Medulla oblongata (tissue), 1 donor: ENCODE measurements around the gene ETFB.

ENCODE experiments used
- DNase-seq: peaks from one replicate; pipeline ENCODE4 v3.0.0-alpha.2; 2015; ENCODE audit errors: extremely low spot score

Gene ETFB

DNA sequence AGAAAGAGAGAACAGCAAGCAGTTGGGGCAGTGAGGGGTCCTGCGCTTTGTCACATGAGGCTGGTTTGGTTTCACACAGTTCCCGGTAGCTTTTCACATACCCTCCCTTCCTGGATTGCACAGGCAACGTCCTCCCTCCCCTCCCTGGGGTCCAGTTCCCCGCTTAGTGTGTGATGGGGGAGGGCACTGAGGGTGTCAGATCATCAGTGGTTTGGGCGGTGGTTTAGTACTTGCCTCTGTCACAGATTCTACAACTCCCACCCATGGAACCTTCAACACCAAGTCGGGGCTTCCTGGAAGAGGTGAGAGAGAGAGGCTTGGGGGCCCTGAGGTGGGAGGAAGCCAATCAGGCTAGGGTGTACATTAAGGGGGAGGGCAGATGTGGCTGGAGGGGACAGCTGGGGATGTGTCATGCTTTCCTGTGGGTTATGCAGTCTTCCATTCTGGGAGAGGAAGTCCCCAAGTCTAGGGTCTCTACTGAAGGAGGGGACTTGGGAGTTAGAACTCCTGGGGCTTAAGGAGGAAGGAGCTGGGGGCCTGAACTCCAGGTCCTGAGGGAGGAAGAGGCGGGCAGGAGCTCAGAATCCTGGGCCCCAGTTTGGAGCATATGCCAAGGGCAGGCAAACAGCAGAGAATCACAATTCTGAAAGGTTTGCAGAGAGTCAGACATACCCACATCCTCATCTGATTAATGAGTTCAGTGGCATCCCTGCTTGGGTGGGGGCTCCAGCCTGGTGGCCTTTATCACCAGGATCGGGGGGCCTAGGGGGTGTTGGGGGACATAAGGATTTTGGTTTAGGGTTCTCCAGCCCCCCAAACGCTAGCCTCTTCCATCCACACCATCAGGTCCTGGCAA, 6.7 kb upstream of the ETFB start, which contains the start of gene NKG7:
Gene NKG7, minus strand, starts transcription at position 6 of the 856 bp plus-strand sequence. CDS start 119 bp downstream, outside the sequence.
- DNase-seq = no peak

DNA sequence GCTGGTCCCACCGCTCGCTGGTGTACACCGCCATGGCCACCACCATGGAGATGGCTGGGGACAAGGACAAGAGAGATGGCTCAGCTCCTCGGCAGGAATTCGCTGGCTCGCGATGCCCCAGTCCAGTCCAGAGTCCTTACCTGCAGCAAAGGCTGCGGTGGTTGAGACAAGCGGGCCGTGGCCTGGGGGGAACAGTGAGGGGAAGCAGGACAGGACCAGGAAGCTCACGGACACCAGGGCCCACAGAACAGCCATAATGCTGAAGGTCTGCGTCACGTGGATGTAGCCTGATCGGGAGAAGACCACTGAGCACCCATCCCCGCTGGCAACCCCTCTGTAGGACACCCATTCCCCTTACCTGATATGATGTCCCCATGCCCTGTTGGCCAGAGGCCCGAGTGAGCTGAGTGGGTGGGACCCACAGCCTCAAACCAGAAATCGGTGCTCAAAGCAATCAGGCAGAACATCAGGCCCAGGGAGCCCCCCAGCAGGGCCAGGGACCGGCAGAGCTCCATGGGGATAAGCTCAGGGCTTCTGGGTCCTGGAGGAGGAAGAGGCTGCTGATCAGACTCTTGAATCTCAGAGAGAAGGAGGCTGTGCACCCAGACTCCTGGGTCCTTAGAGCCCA, 5.9 kb upstream of the ETFB start:
- DNase-seq = no peak

DNA sequence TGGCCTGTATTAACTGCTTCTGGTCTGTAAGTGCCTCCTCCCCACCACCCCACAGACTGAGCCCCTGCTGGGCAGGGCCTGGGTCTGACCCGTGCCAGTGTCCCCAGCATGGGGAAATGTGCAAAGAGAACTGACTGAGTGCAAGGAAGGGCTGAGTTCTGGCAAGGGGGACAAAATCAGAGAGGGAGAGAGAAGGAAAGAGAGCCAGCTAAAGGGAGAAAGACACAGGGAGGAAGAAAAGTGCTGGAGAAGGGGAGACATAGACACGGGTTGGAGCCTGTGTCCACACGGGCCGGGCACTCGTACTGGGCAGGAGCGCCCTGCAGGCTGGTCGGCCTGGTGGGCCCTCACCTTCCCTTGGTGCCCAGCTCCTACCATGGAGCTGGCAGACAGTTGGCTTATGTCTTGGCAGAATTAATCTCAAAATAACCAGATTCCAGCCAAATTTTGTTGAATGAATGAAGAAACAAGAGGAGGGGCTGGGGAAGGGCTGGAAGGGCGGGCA, 5.0 kb upstream of the ETFB start:
- DNase-seq = no peak

DNA sequence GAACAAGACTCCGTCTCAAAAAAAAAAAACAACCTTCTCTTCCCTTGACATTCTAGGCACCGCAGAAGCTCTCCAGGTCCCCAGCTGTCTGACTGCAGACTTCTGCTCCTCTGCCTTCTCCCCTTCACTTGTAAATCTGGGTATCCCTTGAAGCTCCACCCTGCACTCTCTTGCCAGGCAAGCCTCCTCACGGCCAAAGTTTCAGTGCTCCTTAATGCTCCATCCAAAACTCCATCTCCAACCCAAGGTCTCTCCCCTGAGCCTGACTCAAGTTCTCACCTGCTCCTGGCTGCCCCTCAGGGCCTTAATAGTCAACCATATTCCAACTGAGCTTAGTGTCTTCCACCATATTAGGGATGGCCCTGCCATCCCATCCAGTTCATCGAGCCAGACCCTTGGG, 4.0 kb upstream of the ETFB start:
- no peak for DNase-seq

DNA sequence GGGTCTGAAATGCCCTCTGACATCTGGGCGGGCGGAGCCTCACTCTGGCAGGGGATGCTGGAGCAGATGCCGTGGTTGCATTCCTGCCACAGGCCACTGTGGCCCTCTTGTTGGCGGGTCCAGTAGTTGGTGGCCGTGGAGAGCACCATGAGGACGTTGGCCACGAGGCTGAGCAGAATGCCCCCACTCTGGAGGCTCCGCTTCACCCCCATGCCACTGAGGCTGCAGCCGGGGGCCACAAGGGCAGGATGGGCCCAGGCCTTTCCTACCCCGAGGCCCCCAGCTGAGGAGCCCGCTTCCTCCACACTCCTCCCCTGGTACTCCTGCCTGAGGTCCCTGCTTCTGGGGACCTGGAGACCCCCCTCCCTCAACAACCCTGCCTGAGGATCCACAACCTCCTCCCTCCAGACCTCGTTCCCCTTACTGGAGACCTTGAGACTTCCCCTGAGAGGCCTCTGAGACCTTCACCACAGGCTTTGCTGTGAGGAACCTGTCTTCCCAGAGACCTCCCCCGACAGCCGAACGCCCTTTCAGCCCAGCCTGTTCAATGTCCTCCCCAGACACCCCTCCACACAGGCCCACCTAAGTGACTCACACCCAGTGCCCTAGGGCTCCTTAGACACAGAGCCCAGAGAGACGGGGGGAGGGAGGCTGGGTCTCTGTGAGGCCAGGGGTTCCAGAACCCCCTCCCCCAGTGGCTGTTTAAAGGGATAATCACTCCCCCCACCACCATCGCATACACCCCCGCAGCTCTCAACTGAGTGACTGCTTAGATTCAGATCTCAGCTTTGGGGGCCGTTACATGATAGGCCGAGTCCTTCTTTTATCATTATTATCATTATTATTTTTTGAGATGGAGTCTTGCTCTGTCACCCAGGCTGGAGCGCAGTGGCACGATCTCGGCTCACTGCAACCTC, 2.4 kb upstream of the ETFB start, which contains the start of gene CLDND2:
Gene CLDND2, minus strand, starts transcription at position 638 of the 917 bp plus-strand sequence. Its CDS starts 426 bp downstream, at position 212.
- no peak for DNase-seq

DNA sequence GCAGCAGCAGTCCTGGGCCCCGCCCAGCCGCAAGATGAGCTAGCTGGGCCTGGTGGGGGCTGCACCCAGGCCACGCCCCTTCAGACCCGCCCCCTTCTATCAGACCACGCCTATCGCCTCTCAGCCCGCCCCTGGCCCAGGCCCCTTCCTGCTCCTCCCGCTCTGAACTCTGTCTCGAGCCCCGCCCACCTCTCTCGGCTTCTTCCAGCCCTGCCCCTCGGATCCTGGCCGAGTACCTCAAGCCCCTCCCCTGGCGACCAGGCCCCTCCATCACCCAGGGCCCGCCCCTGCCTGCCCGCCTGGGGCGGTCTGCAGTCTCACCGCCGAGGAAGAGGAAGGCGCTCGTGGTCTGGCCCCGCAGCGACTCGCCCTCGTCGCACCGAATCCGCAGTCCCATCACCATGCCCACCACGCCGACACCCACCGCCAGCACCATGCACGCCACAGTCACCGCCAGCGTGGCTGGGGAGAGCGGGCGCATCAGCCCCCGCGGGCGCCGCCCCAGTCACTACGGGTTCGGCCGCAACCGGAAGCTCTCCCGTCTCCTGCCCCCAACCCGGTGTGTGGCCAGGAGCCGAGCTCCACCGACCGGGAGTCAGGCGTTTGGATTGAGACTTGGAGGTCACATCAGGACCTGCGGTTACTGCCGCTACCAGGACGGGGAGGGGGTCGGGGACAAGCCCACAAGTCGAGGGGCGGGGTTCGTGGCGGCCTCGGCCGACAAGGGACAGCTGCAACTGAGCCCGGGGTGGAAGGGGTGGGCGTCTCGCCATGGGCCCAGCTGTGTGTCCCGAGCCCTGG, 1.6 kb upstream of the ETFB start:
- DNase-seq = peak; percentile 99

DNA sequence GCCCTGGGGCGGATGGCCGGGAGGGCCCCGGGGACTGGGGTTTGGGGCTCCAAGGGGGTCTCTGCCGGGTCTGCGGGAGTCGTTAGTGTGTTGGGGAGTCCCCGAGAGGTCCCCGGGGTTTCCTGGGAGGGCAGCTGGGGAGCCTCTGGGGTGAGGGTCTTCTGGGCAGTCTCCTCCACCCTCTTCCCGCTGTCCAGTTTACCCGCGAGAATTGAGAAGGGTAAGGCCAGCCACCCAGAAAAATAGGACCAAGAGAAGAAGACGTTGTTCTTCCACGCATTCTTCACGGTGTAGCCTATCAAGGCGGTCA, 1.0 kb upstream of the ETFB start:
- DNase-seq = no peak

DNA sequence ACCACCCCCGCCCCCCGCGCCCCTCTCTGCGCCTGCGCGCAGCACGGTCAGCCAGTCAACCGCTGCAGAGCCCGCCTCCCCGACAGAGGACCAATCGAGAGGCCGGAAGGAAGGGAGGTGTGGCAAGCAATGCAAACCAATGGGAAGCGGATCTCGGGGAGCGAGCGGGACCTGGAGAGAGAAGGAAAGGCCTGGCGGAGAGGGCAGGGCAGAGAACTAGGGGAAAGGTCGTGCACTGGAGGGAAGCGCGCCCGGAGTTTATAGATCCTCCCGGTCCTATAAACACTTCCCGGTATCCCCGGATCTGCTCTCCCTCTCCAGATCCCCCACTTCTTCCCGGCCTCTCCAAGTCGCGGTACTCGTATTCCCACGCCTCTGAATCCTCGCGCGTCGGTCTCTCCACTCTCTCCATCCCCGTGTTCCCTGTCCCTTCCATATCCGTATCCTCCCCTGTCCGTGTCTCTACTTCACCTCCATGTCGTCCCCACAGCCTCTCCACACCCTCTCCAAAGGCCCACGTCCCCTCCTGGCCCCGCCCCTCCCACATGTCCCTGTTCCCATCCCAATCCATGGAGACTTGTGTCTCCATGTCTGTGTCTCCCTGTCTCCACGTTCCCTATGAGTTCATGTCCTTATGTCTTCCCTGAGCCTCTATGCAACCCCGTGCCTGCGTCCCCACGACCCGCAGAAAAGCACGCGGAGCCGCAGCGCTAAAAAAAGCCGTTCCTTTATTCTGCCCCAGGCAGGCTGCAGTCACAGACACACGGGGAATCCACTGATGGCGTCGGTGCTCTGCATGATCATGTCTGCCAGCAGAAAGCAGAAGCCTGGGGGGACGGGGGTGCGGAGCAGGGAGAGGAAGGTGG, 434 bp upstream of the ETFB start:
- DNase-seq = peak; percentile 99

DNA sequence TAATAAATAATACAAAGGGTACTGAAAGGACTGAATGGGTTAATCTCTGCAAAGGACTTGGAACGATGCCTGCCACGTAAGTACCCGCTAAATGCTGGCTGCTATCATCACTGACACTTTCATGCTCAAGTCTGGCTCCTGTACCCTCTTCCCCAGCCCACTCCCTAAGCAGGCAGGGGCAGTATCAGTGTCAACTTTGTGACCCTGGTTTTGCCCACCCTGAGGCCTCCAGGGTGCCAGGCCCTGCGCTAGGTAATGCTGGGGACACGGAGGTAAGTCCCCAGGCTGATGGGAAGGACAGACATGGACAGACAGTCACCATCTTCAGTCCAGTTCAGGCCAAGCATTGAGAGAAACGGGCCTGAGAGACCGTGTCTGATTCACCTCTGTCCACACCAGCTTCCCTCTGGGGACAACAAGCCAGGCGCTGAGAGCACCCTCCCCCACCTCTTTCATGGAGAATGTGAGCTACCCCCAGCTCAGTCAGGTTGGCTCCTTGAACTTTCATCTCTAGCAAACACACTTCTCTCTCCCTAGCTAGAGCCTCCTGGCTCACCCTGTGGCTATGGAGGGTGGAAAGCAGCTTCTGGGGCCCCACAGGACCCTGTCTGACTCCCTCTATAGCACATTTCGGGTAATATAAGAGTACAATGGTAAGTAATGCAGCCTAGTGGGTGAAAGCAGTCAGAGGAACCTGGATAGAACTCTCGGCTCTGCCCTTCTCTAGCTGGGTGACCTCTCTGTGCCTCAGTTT, 800 bp downstream of the ETFB start:
- peak; percentile 49 for DNase-seq

DNA sequence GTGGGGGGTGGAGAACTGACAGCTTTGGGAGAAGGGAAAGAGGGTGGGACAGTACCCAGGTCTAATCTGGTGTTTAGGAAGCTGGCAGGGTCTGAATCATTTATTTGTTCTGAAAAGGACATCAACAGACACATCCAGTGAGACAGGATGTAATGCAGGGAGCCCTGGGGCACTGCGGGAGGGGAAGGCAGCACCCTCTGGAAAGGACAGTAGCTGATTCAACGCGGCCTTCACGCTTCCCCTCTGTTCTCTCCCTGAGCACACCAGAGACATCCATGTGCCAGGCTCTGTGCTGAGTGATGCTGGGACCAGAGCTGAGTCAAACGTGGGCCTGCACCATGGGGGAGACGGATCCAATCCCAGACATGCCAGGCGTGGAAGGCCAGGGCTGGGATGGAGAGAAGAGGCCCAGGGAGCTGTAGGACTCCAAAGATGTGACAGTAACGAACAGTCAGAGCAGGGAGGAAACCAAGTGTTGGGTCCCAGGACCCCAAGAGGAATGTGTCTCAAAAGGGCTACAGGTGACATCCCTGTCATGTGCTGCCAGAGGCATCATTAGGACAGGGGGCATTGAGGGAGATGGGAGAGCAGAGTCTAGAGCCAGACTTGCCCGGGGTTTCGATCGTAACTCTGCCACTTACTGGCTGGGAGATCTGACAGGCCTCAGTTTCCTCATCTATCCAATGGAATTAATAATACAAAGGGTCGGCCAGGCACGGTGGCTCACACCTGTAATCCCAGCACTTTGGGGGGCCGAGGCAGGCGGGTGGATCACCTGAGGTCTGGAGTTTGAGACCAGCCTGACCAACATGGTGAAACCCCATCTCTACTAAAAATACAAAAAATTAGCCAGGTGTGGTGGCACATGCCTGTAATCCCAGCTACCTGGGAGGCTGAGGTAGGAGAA, 1.7 kb downstream of the ETFB start:
- DNase-seq = peak; percentile 61

DNA sequence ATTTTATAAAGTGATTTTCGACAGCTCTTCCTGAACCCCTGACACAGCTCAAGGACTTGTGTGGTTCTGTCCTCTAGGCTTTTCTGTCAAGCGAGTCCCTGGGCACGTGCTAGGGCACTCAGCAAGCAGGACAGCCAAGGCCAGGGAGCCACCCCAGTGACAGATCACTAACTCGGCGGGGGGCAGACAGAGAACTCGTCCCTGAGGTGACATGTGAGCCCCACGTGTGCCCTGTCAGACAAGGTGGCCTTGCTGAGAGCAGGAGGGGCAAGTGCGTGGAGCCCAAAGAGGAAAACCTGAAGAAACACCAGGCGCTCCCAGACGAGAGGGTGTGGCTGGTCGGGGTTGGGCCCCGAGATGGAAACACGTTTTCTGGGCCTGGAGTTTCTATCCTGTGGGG, 4.9 kb downstream of the ETFB start:
- no peak for DNase-seq

DNA sequence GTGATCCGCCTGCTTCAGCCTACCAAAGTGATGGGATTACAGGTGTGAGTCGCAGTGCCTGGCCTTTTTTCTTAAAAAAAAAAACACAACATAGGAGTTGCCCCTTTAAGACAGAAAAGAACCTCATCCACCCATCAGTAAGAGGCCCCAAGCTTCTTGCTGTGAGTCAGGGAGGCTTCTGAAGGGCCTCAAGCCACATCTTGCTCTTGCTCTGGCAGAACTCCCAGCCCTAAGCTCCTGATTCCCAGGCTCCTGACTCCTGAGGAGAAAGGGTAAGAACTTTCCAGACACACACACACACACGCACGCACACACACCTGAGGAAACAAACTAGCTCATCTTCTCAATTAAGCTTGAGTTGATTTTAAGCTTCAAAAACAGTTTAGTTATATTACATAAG, 6.9 kb downstream of the ETFB start:
- peak; percentile 62 for DNase-seq

DNA sequence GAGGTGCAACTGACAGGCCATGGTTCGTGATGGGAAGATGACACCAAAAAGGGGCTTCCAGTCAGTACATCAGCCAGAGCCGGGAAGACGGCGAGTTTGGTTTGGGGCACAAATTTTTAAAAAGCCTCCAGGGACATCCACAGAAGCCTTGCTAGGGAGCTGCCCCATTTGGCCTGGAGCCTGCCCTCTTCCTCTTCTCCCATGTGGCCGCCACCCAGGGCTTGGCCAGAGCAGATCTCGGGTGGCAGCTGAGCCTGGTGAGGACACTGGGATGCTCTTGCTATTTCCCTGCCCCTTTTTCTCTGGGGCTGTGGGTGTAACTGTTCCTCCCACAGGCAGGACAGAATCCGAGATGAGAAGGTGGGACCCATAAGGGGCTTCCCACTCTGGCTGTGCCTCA, 8.2 kb downstream of the ETFB start:
- DNase-seq = no peak

DNA sequence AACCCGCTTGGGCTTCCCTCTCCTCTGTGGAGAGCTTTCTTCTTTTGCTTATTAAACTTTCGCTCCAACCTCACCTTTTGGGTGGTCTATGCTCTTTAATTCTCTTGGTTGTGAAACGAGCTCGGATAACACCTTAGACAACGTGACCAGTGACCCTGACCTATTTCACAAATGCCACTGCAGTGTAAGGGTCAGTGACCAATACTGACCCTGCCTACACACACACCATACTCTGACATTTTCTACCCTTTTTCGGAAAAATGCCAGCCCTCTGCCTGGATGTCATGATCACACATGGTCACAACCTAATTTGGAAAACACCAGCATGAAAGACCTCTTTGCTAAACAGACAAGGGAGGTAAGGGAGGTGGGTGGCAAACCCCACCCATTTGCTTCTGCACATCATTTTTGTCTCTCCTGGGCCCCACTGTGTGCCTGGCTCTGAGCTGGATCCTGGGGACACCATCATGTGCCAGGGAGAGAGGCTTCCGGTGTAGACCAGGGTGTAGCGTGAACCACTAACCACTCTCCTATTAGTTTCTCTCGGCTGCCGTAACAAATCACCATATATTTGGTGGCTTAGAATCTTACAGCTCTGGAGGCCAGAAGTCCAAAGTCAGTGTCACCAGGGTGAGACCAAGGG, 9.9 kb downstream of the ETFB start:
- no peak for DNase-seq

DNA sequence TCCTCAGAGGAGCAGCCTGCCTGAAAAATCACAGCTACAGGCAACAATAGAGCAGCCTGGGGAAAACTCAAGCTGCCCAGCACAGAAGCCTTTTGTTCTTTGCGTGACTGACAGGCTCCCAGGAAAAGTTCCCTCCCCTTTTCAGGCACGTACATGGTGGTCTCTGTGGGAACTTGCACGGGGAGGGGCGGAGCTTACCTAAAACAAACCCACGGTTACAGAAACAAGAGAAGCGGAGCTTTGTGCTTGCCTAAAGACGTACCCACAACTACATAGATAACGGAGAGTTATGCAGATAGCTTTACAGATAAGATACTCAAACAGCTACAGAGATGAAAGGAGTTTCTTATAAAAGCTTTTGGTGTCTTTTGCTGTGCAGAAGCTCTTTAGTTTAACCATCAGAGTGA, 11.4 kb downstream of the ETFB start:
- peak; percentile 84 for DNase-seq

DNA sequence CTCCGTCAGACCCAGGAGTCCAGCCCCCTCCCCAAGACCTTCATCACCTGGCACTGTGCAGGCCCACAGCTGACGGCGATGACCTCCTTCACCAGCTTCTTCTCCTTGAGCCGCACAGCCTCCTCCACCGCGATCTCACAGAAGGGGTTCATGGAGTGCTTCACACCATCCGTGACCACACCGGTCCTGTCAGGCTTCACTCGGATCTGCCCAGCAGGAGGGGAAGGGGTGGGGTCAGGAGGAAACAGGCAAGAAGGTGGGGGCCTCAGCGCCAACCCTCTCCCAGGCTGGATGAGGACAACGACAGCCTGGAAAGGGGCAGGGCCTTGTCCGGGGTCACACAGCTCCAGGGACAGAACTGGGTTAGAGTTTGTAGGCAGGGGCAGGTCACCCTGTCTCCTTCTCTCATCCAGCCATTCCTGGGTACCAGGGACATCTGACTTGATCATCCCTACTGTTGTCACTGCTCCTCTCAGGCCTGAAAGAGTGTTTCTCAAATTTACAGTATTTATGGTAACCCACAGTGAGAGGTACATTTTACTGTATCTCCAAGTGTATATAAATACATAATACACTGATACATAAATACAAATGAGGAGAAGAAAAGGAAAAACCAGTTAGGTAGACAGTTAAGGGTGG, 12.0 kb downstream of the ETFB start:
- DNase-seq = peak; percentile 24

DNA sequence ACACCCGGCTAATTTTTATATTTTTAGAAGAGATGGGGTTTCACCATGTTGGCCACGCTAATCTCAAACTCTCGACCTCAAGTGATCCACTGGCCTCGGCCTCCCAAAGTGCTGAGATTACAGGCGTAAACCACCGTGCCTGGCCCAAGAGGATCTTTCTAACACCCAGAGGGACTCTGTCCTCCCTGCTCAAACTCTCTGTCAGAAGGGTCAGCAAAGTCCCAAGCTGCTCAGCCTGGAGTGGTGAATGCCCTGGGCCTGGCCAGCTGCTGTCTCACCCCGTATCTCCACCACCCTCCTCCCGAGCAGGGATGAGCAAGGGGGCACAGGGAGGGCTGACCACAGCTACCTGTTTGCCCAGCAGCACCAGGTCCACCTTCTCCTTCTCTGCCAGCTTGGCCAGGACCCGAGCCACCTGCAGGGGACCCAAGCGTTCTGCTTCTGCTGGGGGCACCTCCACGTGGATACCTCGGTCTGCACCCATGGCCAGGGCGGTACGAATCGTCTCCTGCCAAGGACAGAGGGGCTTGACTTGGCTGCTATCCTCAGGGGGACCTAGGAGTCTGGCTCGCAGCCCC, 13.3 kb downstream of the ETFB start:
- no peak for DNase-seq
